Epithelial cell of proximal tubule (primary cell): ENCODE measurements around the gene DDX47. TPM values are rescaled to one million over a fixed set of nuclear protein-coding genes. Genes with fewer than 3 reads are reported as not detected.
"Not testable (repeated sequence)": the region's sequence is repeated elsewhere in the genome, so short reads cannot be mapped to it uniquely, and the experiment has no call there.

Source experiments
- DNase-seq: peaks from one replicate; pipeline ENCODE4 v3.0.0-alpha.2; 2011; ENCODE audit warnings: low read depth
- H3K4me3 ChIP-seq: 2 replicates; pipeline ENCODE4 v1.5.1; 2011; ENCODE audit warnings: low read depth, mild to moderate bottlenecking, low read length
- total RNA-seq: library from RNA; depleted of rRNA; stranded (reverse); fragments of >200 nt; gene quantifications from 2 replicates; pipeline ENCODE4 v1.2.3, GENCODE V29; 2015
- TF ChIP-seq, protein P1 (sequence below): conservative IDR thresholded peaks from 2 replicates; pipeline ENCODE4 v1.5.1; 2012; ENCODE audit warnings: low read depth, mild to moderate bottlenecking, low read length

Gene DDX47
- total RNA-seq, 1 donor from 2014 or later = 106 TPM

DNA sequence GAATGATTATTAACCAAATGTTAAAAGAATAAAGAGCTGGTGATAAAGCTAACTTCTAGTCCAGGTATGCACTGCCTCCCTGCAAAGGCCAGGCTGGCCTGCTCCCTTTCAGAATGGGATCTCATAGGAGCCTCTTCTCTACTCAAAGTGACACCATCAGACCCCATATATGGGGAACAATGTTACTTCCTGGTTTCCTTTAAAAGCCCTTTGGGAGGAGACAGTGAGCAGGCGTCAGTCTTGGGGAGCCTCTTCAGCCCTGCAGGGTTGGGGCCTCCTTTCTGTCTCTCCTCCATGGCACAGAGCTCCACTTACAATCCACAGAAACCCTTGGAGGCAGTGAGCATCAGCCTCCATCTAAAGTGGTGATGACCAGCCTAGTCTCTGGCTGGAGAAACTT is 60.9 kb downstream of the DDX47 start:
- TF ChIP-seq, protein P1, sequence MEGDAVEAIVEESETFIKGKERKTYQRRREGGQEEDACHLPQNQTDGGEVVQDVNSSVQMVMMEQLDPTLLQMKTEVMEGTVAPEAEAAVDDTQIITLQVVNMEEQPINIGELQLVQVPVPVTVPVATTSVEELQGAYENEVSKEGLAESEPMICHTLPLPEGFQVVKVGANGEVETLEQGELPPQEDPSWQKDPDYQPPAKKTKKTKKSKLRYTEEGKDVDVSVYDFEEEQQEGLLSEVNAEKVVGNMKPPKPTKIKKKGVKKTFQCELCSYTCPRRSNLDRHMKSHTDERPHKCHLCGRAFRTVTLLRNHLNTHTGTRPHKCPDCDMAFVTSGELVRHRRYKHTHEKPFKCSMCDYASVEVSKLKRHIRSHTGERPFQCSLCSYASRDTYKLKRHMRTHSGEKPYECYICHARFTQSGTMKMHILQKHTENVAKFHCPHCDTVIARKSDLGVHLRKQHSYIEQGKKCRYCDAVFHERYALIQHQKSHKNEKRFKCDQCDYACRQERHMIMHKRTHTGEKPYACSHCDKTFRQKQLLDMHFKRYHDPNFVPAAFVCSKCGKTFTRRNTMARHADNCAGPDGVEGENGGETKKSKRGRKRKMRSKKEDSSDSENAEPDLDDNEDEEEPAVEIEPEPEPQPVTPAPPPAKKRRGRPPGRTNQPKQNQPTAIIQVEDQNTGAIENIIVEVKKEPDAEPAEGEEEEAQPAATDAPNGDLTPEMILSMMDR = no peak
- no peak overlapping the region for H3K4me3 ChIP-seq
- DNase-seq = no peak

DNA sequence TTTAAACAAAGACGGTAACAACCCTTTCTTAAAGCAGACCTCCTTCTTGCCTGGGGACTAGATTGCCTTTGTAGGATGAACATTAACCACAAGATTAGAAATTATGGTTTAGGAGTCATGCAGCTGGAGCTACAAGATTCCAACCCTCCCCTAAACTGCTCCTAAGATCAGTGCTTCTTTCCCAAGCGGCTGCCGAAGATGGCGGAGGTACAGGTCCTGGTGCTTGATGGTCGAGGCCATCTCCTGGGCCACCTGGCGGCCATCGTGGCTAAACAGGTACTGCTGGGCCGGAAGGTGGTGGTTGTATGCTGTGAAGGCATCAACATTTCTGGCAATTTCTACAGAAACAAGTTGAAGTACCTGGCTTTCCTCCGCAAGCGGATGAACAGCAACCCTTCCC is 62.2 kb downstream of the DDX47 start:
- DNase-seq, H3K4me3 ChIP-seq: not testable (repeated sequence)

DNA sequence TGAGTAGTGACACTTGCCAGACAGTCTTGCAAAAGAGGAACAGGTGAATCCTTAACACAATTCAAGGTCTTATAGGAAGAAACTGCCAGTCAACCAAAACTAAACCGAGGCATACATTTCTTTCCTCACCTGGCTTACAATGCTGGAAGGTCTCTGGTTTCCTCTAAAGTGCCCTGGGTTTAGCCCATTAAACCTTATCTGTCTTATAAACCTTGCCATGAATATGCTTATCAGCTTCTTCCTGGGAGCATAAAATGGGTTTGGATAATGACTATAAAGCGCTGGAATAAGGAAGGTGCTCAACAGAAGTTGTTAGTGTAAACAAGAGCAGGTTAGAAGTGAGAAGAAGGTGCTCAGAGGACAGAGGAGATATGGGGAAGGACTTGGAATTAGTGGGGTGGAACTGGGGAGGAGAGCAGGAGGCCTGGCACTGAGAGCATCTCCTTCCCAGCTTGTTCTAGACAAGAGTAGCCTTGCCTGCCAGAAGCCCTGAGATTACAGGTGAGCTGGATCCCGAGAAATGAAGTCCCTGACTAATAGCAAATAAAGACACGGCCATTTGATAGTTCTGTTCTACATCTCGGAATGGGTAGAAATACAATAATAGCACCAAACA is 64.1 kb downstream of the DDX47 start:
- TF ChIP-seq, protein P1 = no peak
- DNase-seq = no peak
- H3K4me3 ChIP-seq = no peak overlapping the region

DNA sequence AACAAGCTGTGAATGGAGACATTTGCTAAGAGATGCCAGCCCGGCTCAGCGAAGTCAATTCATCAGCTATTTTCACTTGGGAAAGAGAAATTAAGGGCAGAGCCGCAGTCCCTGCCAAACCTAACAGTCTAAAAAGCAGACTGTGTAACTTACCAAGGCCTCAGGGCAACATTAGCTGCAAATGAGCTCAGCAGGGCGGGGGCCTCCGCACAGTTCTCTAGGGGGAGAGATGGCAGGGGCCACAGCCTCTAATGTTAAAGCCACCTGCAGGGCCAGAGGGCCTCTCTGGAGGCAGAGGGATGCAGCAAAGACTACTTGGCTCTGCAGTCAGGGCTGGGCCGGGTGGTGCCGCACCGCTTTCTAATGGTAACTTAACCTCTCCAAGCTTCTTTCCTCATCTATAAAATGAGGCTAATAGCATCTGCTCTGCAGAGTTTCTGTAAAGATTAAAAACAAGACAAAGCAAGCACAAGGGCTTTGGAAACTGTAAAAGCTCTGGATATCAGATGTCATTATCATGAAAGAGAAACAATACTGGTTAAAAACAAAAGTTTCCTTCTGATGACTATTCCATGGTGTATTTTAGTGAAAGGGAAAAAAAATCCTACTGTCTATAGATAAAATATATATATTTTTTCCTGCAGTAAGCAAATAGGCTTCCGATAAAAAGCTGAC is 64.8 kb downstream of the DDX47 start:
- no peak for DNase-seq
- TF ChIP-seq, protein P1 = no peak

More for the DNA sequence above, 64.8 kb downstream of the DDX47 start:
- H3K4me3 ChIP-seq = no peak overlapping the region

Other genes with a start within 250 kb of the DDX47 start
- 14.3 and 15.0 TPM in 2 replicates for gene CREBL2, start 201.5 kb upstream of the DDX47 start, total RNA-seq
- 0.80 and 1.1 TPM in 2 replicates for gene GPR19, start 117.2 kb upstream of the DDX47 start, total RNA-seq
- 14.3 and 41.7 TPM in 2 replicates for gene CDKN1B, start 96.0 kb upstream of the DDX47 start, total RNA-seq
- gene APOLD1, start 27.7 kb upstream of the DDX47 start, total RNA-seq = 1.5 and 3.1 TPM in 2 replicates
- gene GPRC5A, start 78.2 kb downstream of the DDX47 start, total RNA-seq = 84.4 and 142 TPM in 2 replicates
- not detected in 2 replicates for gene GPRC5D, start 138.8 kb downstream of the DDX47 start, total RNA-seq
- gene HEBP1, start 186.9 kb downstream of the DDX47 start, total RNA-seq = 12.7 and 13.0 TPM in 2 replicates
- 3.8 and 6.4 TPM in 2 replicates for gene FAM234B, start 231.0 kb downstream of the DDX47 start, total RNA-seq